ENCODE results near the gene RGN. TPM values are rescaled to one million over a fixed set of nuclear protein-coding genes. Genes with fewer than 3 reads are reported as not detected.
"Not testable (repeated sequence)": the region's sequence is repeated elsewhere in the genome, so short reads cannot be mapped to it uniquely, and the experiment has no call there.

Gene RGN
- total RNA-seq, 1 experiment from 2014 or later: not detected

DNA sequence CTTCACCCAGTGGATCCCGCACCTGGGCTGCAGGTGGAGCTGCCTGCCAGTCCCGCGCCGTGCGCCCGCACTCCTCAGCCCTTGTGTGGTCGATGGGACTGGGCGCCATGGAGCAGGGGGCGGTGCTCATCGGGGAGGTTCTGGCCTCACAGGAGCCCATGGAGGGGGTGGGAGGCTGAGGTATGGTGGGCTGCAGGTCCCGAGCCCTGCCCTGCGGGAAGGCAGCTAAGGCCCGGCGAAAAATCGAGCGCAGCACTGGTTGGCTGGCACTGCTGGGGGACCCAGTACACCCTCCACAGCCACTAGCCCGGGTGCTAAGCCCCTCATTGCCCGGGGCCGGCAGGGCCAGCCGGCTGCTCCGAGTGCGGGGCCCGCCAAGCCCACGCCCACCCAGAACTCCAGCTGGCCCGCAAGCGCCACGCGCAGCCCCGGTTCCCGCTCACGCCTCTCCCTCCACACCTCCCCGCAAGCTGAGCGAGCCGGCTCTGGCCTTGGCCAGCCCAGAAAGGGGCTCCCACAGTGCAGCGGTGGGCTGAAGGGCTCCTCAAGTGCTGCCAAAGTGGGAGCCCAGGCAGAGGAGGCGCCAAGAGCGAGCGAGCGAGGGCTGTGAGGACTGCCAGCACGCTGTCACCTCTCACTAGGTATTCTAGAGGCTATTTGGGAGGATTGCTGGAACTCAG is 32.8 kb downstream of the RGN start:
- in situ Hi-C loops (cut with HindIII; ENCODE audit: low pct_unique_long_range_greater_than_20kb, low sequenced_read_pairs); DNase-seq (ENCODE audit: low read depth): not testable (repeated sequence)

DNA sequence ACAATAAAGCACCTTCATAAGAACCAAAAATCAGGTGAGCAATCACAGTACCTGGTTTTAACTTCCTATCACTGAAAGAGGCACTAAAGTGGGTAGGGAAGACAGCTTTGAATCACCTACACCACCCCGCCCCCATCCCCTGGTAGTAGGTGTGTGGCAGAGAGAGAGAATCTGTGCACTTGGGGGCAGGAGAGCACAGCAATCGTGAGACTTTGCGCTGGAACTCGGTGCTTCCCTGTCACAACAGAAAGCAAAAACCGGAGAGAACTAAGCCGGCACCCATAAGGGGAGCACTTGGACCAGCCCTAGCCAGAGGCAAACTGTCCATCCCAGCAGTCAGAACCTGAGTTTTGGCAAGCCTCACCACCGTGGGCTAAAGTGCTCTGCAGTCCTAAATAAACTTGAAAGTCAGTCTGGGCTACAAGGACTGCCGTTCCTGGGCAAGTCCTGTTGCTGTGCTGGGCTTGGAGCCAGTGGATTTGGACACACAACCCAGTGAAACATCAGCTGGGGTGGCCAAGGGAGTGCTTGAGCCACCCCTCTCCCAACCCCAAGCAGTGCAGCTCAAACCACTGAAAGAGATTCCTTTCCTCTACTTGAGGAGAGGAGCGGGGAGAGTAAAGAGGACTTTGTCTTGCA is 34.2 kb downstream of the RGN start:
- in situ Hi-C loops (cut with HindIII; ENCODE audit: low pct_unique_long_range_greater_than_20kb, low sequenced_read_pairs): no loop called here
- DNase-seq (ENCODE audit: low read depth): no peak

GRCh38 chrX:47116551-47117110 is 38.4 kb downstream of the RGN start:
- DNase-seq (ENCODE audit: low read depth); in situ Hi-C loops (cut with HindIII; ENCODE audit: low pct_unique_long_range_greater_than_20kb, low sequenced_read_pairs): not testable (repeated sequence)

- in situ Hi-C loops (cut with HindIII; ENCODE audit: low pct_unique_long_range_greater_than_20kb, low sequenced_read_pairs); DNase-seq (ENCODE audit: low read depth): not testable (repeated sequence)
These were observed 46.2 kb downstream of the RGN start for GRCh38 chrX:47124466-47124865.

GRCh38 chrX:47129157-47129898 is 51.1 kb downstream of the RGN start:
- in situ Hi-C loops (cut with HindIII; ENCODE audit: low pct_unique_long_range_greater_than_20kb, low sequenced_read_pairs): no loop called here
- DNase-seq (ENCODE audit: low read depth): peak; percentile 95

GRCh38 chrX:47129899-47130358 is 51.7 kb downstream of the RGN start:
- in situ Hi-C loops (cut with HindIII; ENCODE audit: low pct_unique_long_range_greater_than_20kb, low sequenced_read_pairs): no loop called here
- no peak for DNase-seq (ENCODE audit: low read depth)

GRCh38 chrX:47133493-47133892 is 55.2 kb downstream of the RGN start:
- no peak for DNase-seq (ENCODE audit: low read depth)
- in situ Hi-C loops (cut with HindIII; ENCODE audit: low pct_unique_long_range_greater_than_20kb, low sequenced_read_pairs): no loop called here

- peak; percentile 36 for DNase-seq (ENCODE audit: low read depth)
- in situ Hi-C loops (cut with HindIII; ENCODE audit: low pct_unique_long_range_greater_than_20kb, low sequenced_read_pairs): not testable (repeated sequence)
These were observed 57.4 kb downstream of the RGN start for GRCh38 chrX:47135650-47136049.

- in situ Hi-C loops (cut with HindIII; ENCODE audit: low pct_unique_long_range_greater_than_20kb, low sequenced_read_pairs): no loop called here
- DNase-seq (ENCODE audit: low read depth): no peak
These were observed 59.9 kb downstream of the RGN start for GRCh38 chrX:47138171-47138570.

Other genes starting within 250 kb of the RGN start
- gene RP2, start 241.4 kb upstream of the RGN start, total RNA-seq (2014; rRNA removed; shearing (Covaris generic); ENCODE audit: low replicate concordance): 11.0 and 13.2 TPM in 2 replicates
- 8.5 and 14.5 TPM in 2 replicates for gene JADE3, start 166.0 kb upstream of the RGN start, total RNA-seq (2014; rRNA removed; shearing (Covaris generic); ENCODE audit: low replicate concordance)
- gene NDUFB11, start 66.3 kb downstream of the RGN start, total RNA-seq (2014; rRNA removed; shearing (Covaris generic); ENCODE audit: low replicate concordance): 92.9 and 154 TPM in 2 replicates
- gene RBM10, start 66.8 kb downstream of the RGN start, total RNA-seq (2014; rRNA removed; shearing (Covaris generic); ENCODE audit: low replicate concordance): 27.4 and 38.0 TPM in 2 replicates
- 67.5 and 88.3 TPM in 2 replicates for gene UBA1, start 115.4 kb downstream of the RGN start, total RNA-seq (2014; rRNA removed; shearing (Covaris generic); ENCODE audit: low replicate concordance)
- 78.8 and 104 TPM in 2 replicates for gene CDK16, start 140.2 kb downstream of the RGN start, total RNA-seq (2014; rRNA removed; shearing (Covaris generic); ENCODE audit: low replicate concordance)
- 15.8 and 39.1 TPM in 2 replicates for gene USP11, start 154.6 kb downstream of the RGN start, total RNA-seq (2014; rRNA removed; shearing (Covaris generic); ENCODE audit: low replicate concordance)